Measurements from ENCODE around the gene ATP8B1. TPM values are rescaled to one million over a fixed set of nuclear protein-coding genes. Genes with fewer than 3 reads are reported as not detected.

ATP8B1 gene
- total and polyA plus RNA-seq, 9 of the 15 experiments (the other 6 are each of a cell fraction or from before 2014, with no cell fraction given): 0.01 to 0.22 (median 0.03) TPM; not detected in 3

DNA sequence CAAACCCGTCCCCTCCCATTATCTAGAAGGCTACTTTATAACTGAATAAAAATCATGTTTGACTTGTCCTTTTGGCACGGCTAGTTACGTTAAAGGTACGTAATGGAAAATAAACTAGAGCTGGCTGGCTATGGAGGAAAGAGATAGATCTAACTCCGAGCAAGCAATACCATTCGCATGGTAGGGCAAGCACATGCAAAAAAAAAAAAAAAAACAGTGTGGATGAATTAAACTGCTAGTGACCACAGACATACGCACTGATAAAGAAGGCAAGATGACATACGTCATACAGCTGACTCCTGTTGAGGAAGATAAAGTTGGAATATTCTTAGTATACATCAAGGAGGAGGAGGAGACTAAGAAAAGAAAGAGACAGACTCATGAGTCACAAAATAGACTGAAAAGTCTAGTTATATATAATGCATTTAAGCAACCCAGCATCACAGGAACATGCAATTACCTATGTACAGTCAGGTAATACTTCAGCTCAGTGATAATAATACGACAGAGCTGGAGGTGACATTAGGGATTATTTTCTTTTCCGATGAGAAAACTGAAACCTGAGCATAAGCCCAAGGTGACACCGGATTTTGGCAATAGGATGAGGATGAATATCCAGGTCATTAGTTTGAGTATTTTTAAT, 143.5 kb downstream of the ATP8B1 start (continued):
- peak; percentile 34; the same call in 1 of the 2 replicates for TF ChIP-seq REST (IDR thresholded peaks at IDR 0.05; ENCODE audit: borderline replicate concordance)
- no peak for TF ChIP-seq REST (CRISPR knock-in tag; IDR thresholded peaks at IDR 0.05; ENCODE audit: low read depth)
- peak; percentile 81 for TF ChIP-seq ZNF239 (CRISPR knock-in tag; IDR thresholded peaks at IDR 0.05)
- no peak for TF ChIP-seq HDAC6 (IDR thresholded peaks at IDR 0.05; ENCODE audit: low read depth, low read length)
- no peak for TF ChIP-seq E2F8 (IDR thresholded peaks at IDR 0.05; ENCODE audit: low read depth, partially characterized antibody)
- no peak for TF ChIP-seq ZFP1 (CRISPR knock-in tag; IDR thresholded peaks at IDR 0.05)
- peak; percentile 70; the same call in 1 of the 2 replicates for TF ChIP-seq ZNF766 (CRISPR knock-in tag; conservative IDR thresholded peaks at IDR 0.05)
- TF ChIP-seq EHMT2 (IDR thresholded peaks at IDR 0.05): 0 out of 2 replicates have a peak, but pooled peaks have one; percentile 17
- TF ChIP-seq SMARCE1 (IDR thresholded peaks at IDR 0.05): peak; percentile 93
- no peak for TF ChIP-seq NR2C1 (IDR thresholded peaks at IDR 0.05)
- TF ChIP-seq NR2C1 (tag; IDR thresholded peaks at IDR 0.05): no peak
- no peak for TF ChIP-seq NCOA2 (IDR thresholded peaks at IDR 0.05; ENCODE audit: partially characterized antibody in 2 of 2)
- TF ChIP-seq, protein P1, sequence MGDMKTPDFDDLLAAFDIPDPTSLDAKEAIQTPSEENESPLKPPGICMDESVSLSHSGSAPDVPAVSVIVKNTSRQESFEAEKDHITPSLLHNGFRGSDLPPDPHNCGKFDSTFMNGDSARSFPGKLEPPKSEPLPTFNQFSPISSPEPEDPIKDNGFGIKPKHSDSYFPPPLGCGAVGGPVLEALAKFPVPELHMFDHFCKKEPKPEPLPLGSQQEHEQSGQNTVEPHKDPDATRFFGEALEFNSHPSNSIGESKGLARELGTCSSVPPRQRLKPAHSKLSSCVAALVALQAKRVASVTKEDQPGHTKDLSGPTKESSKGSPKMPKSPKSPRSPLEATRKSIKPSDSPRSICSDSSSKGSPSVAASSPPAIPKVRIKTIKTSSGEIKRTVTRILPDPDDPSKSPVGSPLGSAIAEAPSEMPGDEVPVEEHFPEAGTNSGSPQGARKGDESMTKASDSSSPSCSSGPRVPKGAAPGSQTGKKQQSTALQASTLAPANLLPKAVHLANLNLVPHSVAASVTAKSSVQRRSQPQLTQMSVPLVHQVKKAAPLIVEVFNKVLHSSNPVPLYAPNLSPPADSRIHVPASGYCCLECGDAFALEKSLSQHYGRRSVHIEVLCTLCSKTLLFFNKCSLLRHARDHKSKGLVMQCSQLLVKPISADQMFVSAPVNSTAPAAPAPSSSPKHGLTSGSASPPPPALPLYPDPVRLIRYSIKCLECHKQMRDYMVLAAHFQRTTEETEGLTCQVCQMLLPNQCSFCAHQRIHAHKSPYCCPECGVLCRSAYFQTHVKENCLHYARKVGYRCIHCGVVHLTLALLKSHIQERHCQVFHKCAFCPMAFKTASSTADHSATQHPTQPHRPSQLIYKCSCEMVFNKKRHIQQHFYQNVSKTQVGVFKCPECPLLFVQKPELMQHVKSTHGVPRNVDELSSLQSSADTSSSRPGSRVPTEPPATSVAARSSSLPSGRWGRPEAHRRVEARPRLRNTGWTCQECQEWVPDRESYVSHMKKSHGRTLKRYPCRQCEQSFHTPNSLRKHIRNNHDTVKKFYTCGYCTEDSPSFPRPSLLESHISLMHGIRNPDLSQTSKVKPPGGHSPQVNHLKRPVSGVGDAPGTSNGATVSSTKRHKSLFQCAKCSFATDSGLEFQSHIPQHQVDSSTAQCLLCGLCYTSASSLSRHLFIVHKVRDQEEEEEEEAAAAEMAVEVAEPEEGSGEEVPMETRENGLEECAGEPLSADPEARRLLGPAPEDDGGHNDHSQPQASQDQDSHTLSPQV (IDR thresholded peaks at IDR 0.05): 0 out of 2 replicates have a peak, but pooled peaks have one; percentile 36
